HCEC 1CT (cell line): ENCODE measurements around the gene BCL6.

Experiments
- DNase-seq: peaks from one replicate; pipeline ENCODE4 v3.0.0-alpha.2; 2017

BCL6 gene

DNA sequence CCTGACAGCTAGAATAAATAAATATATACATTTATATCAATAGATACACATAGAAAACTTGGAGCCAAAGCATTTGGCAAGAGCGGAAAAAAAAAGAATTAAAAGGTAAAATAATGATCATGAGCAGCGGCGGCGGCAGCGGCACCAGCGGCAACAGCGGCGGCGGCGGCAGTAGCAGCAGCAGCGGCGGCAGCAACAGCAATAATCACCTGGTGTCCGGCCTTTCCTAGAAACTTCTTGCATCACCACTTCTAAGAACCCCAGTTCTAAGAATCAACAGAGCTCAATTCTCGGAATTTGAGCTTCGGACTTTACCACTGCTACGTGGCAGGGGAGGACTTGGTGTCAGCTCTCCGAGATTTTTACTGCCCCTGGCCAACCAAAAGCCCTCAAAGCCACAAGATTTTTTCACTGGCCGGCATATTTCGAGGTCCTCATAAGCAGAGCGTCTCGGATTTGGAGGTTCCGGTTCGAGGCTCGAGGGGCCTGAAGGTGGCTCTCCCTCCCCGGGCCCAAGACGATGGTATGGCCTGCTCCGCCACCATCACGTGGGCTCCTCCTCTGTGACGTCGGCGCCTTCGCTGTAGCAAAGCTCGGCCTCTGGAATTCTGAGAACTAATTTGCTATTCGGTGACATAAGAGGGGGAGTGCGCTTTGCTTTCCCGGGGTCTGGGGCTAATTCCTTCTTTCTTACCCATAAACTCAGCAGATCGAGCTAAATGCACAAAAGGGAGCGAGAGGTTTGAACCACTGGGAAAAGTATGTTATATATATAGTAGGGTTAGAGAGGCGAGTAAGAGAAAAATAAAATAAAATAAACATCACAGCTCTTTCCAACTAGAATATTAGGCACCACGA lies at the start of gene BCL6:
TSS of gene BCL6 (minus strand) at position 268 of the 858 bp plus-strand sequence. CDS start 11,775 bp downstream, outside the sequence.
- DNase-seq: peak; percentile 97

DNA sequence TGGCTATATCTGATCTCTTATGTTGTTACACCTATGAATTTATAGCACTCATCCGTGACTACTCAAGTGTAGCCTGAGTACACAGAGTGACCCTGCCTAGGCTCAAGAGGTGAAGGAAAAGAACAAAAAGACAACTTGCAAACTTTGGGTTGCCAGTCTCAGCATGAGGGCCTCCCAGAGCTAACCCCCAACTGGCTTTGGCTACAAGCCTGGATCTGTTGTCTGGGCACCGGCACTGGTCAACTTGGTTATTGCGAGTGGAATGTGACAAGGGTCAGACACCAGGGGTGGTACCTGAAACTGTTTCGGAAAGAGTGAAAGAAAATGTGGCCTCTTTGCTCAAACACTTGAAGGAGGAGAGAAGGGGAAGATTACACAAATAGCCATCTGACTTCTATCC lies 49.5 kb upstream of the BCL6 start:
- DNase-seq: no peak

DNA sequence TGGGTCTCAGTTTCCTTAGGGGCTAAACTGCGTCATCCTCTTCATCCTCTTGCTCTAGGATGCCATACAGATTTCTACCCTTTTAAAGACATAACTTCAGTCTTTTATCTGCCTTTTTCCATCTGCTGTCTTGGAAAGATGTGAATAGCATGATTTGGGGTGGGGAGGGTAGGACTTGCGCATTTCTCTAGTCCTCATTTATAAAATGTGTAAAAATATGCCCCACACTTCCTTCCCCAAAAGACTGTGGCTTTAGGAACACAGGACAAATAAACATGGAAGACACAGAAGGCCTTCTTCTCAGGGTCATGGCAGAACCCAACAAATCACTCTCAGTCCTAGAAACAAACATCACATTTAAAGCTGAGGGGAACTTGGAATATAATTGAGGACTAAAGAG lies 48.4 kb upstream of the BCL6 start:
- no peak for DNase-seq

DNA sequence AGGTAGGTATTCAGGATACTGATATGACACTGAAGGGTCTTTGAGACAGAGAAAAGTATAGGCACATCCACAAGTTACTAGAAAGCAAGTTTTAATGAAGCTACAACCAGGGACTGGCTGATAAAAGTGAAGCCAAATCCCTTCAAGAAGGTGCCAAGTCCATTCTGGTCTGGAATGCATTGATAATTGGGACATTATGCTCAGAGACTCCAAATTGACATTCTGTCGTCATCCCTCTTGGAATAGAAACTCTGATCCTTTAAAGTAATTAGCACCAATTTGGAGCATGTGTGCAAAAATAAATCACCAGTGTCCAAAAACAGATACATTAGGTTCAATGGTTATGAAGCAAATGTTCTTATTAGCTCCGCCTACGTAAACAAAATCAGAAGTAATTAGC lies 47.3 kb upstream of the BCL6 start:
- DNase-seq: no peak

DNA sequence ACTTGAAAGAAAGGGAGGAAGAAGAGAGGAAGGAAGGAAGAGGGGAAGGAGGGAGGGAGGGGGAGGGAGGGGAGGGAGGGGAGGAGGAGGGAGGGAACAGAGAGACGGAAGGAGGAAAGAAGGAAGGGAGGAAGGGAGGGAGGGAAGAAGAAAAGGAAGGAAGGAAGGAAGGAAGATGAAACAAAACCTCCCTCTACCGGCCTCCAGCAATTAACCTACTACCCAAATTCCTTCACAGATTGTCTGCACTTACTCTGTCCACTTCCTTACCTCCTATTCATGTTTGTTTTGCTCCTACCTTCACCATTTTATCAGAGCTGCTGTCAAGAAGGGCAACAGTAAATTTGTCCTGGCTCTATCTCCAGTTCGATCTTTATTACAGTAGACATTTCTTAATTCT lies 44.6 kb upstream of the BCL6 start:
- no peak for DNase-seq

DNA sequence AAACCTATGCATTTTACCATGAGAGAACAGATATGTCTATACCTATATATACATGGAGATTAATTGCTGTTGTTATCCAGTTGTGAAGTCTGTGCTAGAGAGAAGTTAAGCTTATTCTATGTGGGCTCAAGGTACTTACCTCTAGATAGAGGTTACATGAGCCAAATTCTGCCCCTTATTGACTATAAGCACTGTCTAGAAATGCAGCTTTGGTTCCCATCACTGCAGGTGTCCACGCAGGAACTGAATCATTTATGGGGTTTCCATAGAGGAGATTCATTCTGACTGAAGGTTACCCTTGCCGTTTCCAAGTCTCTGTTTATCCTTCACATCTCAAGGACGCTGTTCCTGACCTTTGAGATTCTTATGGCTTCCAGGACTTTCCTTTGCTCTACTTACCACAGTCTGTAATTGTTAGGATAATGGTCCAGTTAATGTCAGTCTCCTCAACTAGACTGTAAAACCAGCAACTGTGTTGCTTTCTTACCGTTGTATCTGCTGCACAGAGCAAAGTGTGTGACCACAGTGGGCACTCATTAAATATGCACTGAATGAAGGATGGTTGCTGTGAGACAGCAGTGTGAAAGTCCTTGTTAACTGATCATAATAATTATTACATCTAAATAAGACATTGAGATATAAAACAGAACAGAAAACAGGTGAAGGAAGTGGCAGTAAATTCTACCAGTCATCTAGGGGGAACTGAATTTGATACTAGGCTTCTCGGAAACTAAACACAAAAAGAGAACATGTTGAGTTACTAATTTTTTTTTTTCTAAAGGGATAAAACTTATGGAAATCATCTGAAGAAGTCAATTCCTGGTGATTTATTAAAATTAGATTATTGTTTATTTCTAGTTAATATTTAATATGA lies 44.0 kb upstream of the BCL6 start:
- DNase-seq: no peak

DNA sequence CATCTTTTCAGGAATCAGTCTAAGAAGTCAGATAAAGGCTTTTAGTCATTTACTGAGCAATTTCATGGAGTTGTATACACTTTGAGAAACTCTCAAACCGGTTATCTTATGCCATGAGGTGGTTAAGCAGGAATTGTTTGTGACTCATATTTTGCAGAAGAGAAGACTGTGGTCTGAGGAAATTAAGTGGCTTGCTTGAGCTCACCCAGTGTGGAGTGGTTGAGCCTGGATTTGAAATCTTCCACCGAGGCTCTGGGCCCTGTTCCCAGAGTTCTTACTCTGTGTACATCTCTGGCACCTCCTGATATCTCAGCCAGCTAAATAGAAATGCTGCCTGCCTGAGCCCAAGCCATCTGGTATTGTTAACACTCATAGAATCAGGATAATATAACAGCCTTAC lies 37.8 kb upstream of the BCL6 start:
- DNase-seq: peak; percentile 84

DNA sequence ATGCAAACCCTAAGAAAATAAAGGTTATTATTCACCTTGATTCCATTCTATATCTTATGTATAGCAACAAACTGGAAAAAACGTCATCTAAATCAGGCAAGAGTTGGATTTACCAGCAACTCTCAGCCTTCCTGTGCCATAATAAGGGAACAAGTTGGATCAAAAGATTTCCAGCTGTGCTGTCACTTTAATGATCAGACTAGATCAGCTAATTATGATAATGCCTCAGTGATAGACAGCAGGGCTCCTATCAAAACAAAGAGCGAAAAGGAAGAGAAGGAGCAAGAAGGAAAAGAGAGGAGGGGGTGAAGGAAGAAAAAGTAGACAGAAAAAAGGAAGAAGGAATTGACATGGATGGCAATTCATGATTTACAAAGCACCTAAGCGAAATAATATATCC lies 36.7 kb upstream of the BCL6 start:
- no peak for DNase-seq

DNA sequence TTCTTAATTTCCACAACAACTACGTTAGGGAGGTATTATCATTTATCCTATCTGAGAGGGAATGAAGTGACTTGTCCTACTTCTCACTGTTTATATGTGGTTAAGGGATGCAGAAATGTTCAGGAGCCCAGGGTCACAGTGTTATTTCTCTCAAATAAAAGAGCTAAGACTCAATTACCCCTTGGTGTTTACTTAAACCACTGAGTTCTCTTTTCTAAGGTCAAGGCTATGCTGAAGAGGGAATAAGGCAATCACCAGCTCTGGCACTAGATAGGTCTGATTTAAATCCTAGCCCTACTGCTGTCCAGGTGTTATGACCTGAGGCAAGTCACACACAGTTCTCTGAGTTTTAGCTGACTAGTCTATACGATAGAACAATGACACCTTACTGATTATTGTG lies 35.7 kb upstream of the BCL6 start:
- DNase-seq: no peak

DNA sequence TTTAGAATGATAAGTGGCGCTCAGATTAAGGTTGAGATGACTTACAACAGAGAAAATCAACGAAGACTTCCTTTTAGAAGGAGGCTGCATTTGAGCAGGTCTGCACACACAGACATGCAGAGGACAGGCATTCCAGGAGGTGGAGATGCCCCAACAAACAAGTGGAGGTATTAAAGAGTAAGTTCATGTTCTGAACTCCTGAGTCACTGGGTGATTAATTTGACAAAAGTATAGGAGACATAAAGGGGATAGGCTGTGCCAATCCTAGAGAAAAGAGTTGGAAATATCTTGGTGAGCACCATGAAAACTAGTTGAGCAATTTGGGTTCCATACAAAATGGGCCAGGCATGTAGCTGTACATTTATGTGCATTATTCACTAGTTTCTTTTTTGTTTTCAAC lies 33.5 kb upstream of the BCL6 start:
- DNase-seq: no peak

DNA sequence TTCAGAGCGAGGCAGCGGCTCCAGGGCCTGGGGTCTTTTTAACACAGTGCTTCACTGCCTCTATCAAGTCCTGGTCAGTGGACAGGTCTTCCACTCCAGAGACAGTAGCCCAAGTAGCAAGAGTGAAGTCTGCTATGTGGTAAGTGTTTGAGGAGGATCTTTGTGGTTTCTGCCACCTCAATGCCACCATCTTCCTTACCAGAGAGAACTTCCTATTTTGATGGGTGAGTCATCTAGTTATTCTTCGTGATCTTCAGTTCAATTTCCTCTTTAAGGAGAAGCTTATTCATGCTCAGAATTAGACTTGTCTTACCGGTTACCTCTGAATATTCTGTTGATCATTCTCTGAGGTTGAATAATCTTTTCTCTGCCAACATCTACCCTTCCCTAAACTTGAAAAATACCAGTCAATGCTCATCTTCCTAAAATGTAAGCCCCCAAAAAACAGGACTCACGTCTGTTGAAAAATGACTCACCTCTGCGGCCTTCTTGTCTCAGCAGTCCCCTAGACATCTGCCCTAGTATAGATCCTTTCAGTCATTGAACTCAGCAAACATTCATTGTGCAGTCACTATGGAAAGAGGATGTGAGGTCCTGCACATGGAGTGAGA lies 32.2 kb upstream of the BCL6 start:
- DNase-seq: no peak

DNA sequence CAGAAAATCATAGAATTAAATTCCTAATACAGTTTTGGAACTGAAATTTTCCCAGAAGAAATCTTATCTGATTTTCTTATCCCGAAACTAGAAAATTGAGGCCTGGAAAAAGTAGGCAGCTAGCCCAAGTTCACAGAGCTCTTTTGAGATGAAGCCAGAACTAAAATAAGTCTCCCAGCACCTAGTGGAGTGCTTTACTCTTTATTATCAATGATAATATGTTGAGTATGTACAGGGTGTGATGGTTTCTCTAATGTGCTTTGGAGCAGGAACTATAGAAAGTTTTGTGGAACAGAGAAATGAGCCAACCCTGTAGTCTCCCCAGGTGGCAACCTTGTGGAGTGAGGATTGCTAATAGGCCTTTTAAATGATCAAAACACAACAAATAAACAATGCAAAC lies 30.3 kb upstream of the BCL6 start:
- no peak for DNase-seq

DNA sequence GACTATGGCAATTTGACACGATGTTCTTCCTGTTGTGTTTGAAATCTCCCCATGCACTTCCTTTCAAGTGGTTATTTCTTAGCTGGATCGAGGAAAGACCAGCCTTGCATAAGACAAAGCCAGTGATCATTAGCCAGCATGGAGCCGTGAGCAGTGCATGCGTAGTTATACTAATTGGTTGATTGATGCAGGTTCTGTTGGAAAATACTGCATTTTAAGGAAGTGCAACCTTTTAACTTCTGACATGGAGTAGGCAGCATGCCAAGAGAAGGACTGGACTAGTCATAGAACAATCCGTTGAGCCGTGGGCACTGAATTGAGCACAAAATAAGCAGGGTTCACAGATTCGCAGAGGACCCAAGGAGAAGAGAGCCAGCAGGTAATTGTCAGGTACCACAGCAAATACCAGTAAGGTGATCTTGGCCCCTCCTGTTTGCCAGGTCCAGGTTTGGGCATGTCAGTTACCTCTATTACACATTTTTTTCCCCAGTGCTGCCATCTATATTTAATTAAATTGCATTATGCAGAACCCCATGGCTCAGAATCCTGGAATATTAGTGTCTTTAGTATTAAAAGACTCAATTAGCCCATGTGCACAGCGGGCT lies 29.0 kb upstream of the BCL6 start:
- DNase-seq: no peak

DNA sequence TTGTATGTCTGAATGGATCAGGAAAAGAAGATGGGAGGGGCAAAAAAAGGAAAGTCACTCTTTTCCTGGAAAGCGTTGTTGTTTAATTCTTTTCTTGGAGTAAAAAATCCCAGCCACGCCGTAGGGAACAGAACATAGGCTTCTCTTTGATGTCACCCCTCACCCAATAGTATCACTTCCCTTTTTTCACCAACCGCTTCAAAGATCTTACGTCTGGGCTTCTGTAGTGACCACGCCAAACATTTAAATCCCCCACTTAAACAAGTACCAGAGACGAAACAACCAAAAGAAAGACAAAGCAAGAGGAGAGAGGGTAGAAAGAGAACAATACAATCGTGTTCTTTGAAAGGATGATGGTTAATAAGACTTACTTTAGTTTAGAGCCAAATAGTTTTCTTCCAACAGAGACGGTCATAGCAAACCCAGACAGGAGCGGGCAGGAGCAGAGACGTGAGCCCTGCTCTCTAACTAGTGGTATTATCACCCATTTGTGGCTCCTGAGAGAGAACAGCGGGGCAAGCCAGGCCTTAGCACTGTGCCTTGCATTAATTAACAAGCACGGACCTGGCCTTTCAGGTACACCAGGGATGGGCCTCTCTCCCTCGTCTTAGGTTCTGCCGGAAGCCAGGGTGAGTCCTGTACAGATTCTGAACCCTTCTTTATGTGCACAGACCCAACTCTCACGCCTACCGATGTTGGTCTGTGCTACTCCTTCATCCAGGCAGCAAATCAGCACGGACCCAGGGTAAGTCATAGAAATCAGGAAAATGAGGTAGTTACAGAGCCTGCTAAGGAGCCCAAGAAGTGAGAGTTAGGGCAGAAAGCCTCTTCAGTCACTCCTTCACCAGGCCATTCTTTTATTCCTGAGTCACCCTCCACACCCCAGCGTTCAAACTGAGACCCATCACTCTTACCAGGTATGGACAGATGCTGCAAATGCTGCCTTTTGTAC lies 28.2 kb upstream of the BCL6 start:
- no peak for DNase-seq

DNA sequence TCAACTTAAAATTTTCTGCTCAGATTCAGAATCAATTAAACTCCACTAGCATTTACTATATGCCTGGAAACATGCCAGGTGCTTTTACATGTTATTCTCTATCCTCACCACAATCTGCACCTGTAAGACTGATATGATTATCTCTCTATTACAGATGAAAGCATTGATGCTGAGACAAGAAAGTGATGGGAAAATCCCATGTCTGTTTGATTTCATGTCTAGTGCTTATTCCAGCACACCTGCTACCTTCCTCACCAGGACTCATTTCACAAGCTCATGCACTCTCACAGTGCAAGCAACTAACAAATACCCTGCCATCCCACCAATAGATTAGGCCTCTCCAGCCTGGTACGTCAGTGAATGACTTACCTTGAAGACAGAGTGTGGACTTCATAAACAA lies 25.0 kb upstream of the BCL6 start:
- DNase-seq: no peak

DNA sequence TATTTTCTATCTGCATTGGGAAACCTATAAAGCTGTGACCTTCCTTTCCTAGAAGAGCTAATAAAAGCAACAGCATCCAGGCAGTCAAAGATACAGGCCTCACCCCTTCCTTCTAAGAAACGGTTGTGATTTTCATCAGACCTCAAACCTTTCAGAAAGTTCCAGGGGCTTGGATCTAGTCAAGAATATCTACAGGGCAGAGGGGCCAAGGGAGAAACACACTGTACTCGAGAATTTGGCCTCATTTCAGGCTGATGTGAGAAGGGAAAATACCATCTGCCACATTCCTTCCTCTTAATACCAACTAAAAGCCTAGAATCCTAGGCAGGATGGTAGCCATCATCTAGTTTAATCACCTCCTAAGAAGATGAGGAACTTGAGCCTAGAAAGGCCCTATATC lies 24.5 kb upstream of the BCL6 start:
- no peak for DNase-seq

DNA sequence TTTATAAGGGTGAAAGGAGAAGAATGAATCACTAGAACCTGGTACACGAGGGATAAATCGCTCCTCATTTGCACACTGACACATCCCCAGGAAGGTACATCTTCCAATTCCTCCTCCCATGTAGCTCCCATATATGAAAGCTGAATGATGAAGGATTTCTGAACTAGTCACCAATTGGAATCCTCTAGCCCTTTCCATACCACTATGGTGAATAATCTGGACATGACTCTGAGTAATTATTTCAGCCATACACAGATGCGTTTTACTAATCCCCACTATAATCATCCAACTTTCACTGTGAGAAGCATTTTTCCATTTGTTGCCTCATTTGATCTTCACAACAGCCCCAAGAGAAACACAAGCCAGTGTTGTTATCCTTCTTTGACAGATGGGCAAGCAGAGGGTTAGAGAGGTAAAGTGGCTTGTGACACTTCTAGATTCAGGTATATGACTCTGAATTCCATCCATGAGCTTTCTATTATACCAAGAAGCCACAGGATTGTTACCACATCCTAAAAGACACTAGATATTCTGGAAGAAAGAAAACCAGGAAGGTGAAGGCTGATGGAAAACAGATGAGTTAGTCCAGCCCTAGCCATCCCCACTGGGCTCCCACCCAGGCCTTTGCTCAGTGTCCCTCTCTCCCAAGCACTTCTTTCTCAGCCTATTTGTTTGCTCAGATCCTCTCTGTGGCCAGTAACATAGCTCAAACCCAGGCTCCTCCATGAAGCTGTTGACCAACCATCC lies 22.2 kb upstream of the BCL6 start:
- DNase-seq: peak; percentile 98

DNA sequence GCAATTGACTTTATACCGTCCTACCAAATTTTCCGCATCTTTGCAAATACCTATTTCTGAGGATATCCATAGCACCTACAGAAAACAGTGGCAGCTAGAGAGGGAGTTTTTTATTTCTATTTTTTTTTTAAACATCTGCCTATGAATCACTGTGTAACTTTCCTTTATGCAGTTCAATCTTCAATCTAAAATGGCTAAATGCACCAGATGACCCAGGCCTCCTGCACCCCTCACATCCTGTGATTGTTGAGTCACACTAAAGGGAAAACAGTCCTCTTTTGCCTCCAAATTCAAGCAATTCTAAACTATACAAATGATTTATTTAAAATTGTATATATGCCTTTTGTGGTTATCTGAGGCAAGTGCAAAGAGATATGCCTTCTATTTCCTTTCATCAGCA lies 20.1 kb upstream of the BCL6 start:
- peak; percentile 83 for DNase-seq

DNA sequence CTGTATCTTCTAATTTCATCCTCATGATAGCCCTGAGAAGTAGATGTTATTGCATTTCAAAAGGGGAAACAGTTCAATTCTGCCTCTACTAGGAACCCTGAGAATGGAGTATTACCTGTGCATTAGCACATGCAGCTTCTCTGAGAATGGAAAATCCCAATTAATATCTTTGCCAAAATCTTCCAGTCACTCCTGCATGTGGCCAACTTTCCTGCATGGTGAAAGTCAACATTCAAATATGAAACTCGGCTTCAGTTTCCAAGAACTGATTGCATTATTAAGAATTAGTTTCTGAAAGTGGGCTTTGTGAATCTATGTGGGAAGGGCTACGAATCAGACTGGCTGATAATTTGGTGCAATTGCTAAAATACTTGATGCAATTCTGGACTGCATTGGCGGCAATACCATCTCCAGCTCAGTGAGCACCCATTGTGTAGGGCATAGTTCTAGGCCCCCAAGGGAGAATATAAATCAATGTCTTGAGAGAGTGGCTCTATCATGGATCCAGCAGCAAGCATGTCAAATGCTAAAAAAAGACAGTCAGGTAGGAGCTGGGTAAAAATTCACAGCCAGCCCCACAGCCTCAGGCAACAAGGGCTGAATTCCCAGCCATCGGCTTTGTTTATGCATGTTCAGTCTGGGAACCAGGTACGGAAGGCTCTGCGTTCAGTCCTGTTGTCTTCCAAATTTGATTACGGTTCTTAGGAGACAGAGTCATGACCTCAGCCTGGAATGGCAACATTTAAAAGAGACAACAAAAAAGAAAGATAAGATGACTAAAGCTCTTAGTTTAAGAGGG lies 18.8 kb upstream of the BCL6 start:
- DNase-seq: no peak

DNA sequence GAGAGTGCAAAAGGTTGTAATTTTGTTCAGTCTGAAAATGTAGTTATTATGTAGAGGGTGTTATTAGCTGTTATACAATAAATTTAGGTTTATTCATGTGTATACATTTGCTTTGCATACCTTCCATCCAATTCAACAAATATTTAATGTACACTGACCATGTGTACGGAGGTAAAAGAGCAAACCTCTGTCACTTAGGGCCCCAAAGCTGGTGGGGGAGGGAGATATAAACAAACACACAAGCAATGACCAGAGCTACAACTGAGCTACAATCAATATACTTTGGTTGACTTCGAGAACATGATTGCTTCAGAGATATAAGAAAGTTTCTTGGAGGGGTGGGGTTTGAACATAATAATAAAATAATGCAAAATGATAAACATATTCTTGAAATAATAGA lies 17.5 kb upstream of the BCL6 start:
- DNase-seq: no peak
